Measurements from ENCODE around the gene CFAP52. TPM values are rescaled to one million over a fixed set of nuclear protein-coding genes. Genes with fewer than 3 reads are reported as not detected.

Gene CFAP52
- polyA plus RNA-seq, 3 donors = not detected

- Histone ChIP-seq H2AFZ (ENCODE audit: insufficient read depth, low read depth, low read length, poor library complexity, severe bottlenecking) (no peak overlapping the region), H3K36me3 (replicated peaks in 1 of 2; ENCODE audit: control insufficient read depth in 1 of 2, insufficient read depth in 2 of 2, low read length in 2 of 2) (no peaks in the 10 kb centered on the region), H3K27me3 (ENCODE audit: control insufficient read depth in 2 of 2, insufficient read depth in 2 of 2, low read length in 2 of 2) (no peaks in the 10 kb centered on the region), H3K27ac (ENCODE audit: low read depth in 1 of 2, low read length in 2 of 2) (no peak overlapping the region), H3K4me1 (ENCODE audit: control insufficient read depth in 1 of 2, insufficient read depth in 2 of 2, low read length in 2 of 2) (no peaks in the 10 kb centered on the region), H3K9ac (ENCODE audit: insufficient read depth, low read length, poor library complexity, severe bottlenecking) (no peak overlapping the region), H4K20me1 (ENCODE audit: insufficient read depth, low read length) (no peaks in the 10 kb centered on the region), H3K4me3 (replicated peaks in 1 of 3; ENCODE audit: low read depth in 2 of 3, low read length in 3 of 3) (no peak overlapping the region), H3K4me2 (replicated peaks; ENCODE audit: extremely low read depth, low read length, poor library complexity, severe bottlenecking) (no peak overlapping the region), H3K9me3 (replicated peaks in 1 of 2; ENCODE audit: control insufficient read depth in 1 of 2, insufficient read depth in 1 of 2, low read length in 2 of 2) (no peaks in the 10 kb centered on the region), H3K79me2 (ENCODE audit: insufficient read depth, low read length) (no peaks in the 10 kb centered on the region)
- 100% methylated on average over 1 of the region's 3 CpGs for WGBS (ENCODE audit: insufficient coverage)
- no peak for DNase-seq
- intact Hi-C loops (cut with micrococcal nuclease) = no loop called here
- Mint-ChIP-seq H3K27ac (no peak overlapping the region), H3K4me1 (peaks cover 2% of the 10 kb centered on the region), H3K4me3 (no peak overlapping the region), H3K27me3 (ENCODE audit: low read depth in 3 of 3) (no peaks in the 10 kb centered on the region), H3K9me3 (no peaks in the 10 kb centered on the region), H3K36me3 (peaks cover 16 to 36% of the 10 kb centered on the region in 2 donors)
- TF ChIP-seq CTCF (IDR thresholded peaks at IDR 0.05) = no peak
Measured at GRCh38 chr17:9532715-9533114, 43.7 kb upstream of the CFAP52 start.

GRCh38 chr17:9533441-9533840 is 43.0 kb upstream of the CFAP52 start:
- Histone ChIP-seq H3K79me2 (ENCODE audit: insufficient read depth, low read length) (no peaks in the 10 kb centered on the region), H3K4me1 (ENCODE audit: control insufficient read depth in 1 of 2, insufficient read depth in 2 of 2, low read length in 2 of 2) (no peaks in the 10 kb centered on the region), H3K27me3 (ENCODE audit: control insufficient read depth in 2 of 2, insufficient read depth in 2 of 2, low read length in 2 of 2) (no peaks in the 10 kb centered on the region), H2AFZ (ENCODE audit: insufficient read depth, low read depth, low read length, poor library complexity, severe bottlenecking) (no peak overlapping the region), H4K20me1 (ENCODE audit: insufficient read depth, low read length) (no peaks in the 10 kb centered on the region), H3K9ac (ENCODE audit: insufficient read depth, low read length, poor library complexity, severe bottlenecking) (no peak overlapping the region), H3K9me3 (replicated peaks in 1 of 2; ENCODE audit: control insufficient read depth in 1 of 2, insufficient read depth in 1 of 2, low read length in 2 of 2) (no peaks in the 10 kb centered on the region), H3K4me3 (replicated peaks in 1 of 3; ENCODE audit: low read depth in 2 of 3, low read length in 3 of 3) (no peak overlapping the region), H3K27ac (ENCODE audit: low read depth in 1 of 2, low read length in 2 of 2) (no peak overlapping the region), H3K4me2 (replicated peaks; ENCODE audit: extremely low read depth, low read length, poor library complexity, severe bottlenecking) (no peak overlapping the region), H3K36me3 (replicated peaks in 1 of 2; ENCODE audit: control insufficient read depth in 1 of 2, insufficient read depth in 2 of 2, low read length in 2 of 2) (no peaks in the 10 kb centered on the region)
- no peak for DNase-seq
- H3K9me3 Mint-ChIP-seq = no peaks in the 10 kb centered on the region
- WGBS (ENCODE audit: insufficient coverage) = no CpG with 5 or more reads among the region's 4 CpGs
- no peak overlapping the region for H3K27ac Mint-ChIP-seq
- H3K27me3 Mint-ChIP-seq (ENCODE audit: low read depth in 3 of 3) = no peaks in the 10 kb centered on the region
- H3K4me1 Mint-ChIP-seq = peaks cover 2% of the 10 kb centered on the region
- TF ChIP-seq CTCF (IDR thresholded peaks at IDR 0.05) = no peak
- H3K4me3 Mint-ChIP-seq = no peak overlapping the region
- H3K36me3 Mint-ChIP-seq = peaks cover 16 to 36% of the 10 kb centered on the region in 2 donors
- intact Hi-C loops (cut with micrococcal nuclease) = no loop called here

Data from CD14-positive monocyte (primary cell).